ENCODE results near the gene RAP1GAP2. TPM values are rescaled to one million over a fixed set of nuclear protein-coding genes. Genes with fewer than 3 reads are reported as not detected.

Gene RAP1GAP2
- total and polyA plus RNA-seq, 2 experiments from 2014 or later = 0.74 to 3.8 TPM

GRCh38 chr17:3024346-3024745 is 228.1 kb downstream of the RAP1GAP2 start:
- Histone ChIP-seq H3F3A (ENCODE audit: insufficient read depth) (no peaks in the 10 kb centered on the region), H3K4me2 (ENCODE audit: unreplicated experiment) (no peak overlapping the region), H3K36me3 (ENCODE audit: low read depth) (0 out of 2 replicates have a peak, but pooled peaks cover 6% of the 10 kb centered on the region), H3K9me3 (ENCODE audit: low read depth) (peaks cover 6% of the 10 kb centered on the region), H3K9me2 (ENCODE audit: insufficient read depth) (no peaks in the 10 kb centered on the region), H3K27ac (no peak overlapping the region), H3K4me3 (no peak overlapping the region), H3K27me3 (replicated peaks; ENCODE audit: insufficient read depth) (no peaks in the 10 kb centered on the region), H3K9ac (no peak overlapping the region), H3K4me1 (ENCODE audit: insufficient read depth) (no peaks in the 10 kb centered on the region), H4K20me1 (ENCODE audit: insufficient read depth) (no peaks in the 10 kb centered on the region), H3K79me2 (ENCODE audit: insufficient read depth) (no peaks in the 10 kb centered on the region), H2AFZ (no peak overlapping the region)
- TF ChIP-seq EZH2 (IDR thresholded peaks at IDR 0.05; ENCODE audit: insufficient read depth, poor library complexity, severe bottlenecking) (no peak), EZH2phosphoT487 (IDR thresholded peaks at IDR 0.05; ENCODE audit: insufficient read depth, low read depth) (no peak)
- 92 to 96% methylated on average over 2 of the region's 2 CpGs for WGBS, 2 experiments (ENCODE audit: low coverage in 1 of 2, low lambda C conversion rate in 2 of 2, missing lambda C conversion rate in 2 of 2)
- in situ Hi-C loops (cut with MboI) = no loop called here
- no peak for DNase-seq

GRCh38 chr17:3025421-3026124 is 229.3 kb downstream of the RAP1GAP2 start:
- WGBS, 2 experiments (ENCODE audit: low coverage in 1 of 2, low lambda C conversion rate in 2 of 2, missing lambda C conversion rate in 2 of 2) = 83 to 84% methylated on average over 12 to 17 of the region's 17 CpGs
- H3K36me3 ChIP-seq (ENCODE audit: low read depth) = 0 out of 2 replicates have a peak, but pooled peaks cover 6% of the 10 kb centered on the region
- H3K27ac ChIP-seq = no peak overlapping the region
- H4K20me1 ChIP-seq (ENCODE audit: insufficient read depth) = no peaks in the 10 kb centered on the region
- no peak for DNase-seq
- H3K4me2 ChIP-seq (ENCODE audit: unreplicated experiment) = no peak overlapping the region
- peaks cover 6% of the 10 kb centered on the region for H3K9me3 ChIP-seq (ENCODE audit: low read depth)
- no peaks in the 10 kb centered on the region for H3K9me2 ChIP-seq (ENCODE audit: insufficient read depth)
- no peak overlapping the region for H3K4me3 ChIP-seq
- TF ChIP-seq EZH2 (IDR thresholded peaks at IDR 0.05; ENCODE audit: insufficient read depth, poor library complexity, severe bottlenecking) (no peak), EZH2phosphoT487 (IDR thresholded peaks at IDR 0.05; ENCODE audit: insufficient read depth, low read depth) (no peak)
- H3F3A ChIP-seq (ENCODE audit: insufficient read depth) = no peaks in the 10 kb centered on the region
- H3K4me1 ChIP-seq (ENCODE audit: insufficient read depth) = no peaks in the 10 kb centered on the region
- in situ Hi-C loops (cut with MboI) = loop anchor here (25.0 kb wide), 1 partner anchor 612 kb away; the partner anchor contains the start of genes CTNS and SHPK
- H3K79me2 ChIP-seq (ENCODE audit: insufficient read depth) = no peaks in the 10 kb centered on the region
- H3K27me3 ChIP-seq (replicated peaks; ENCODE audit: insufficient read depth) = no peaks in the 10 kb centered on the region
- no peak overlapping the region for H2AFZ ChIP-seq
- no peak overlapping the region for H3K9ac ChIP-seq

- no peak for TF ChIP-seq EZH2 (IDR thresholded peaks at IDR 0.05; ENCODE audit: insufficient read depth, poor library complexity, severe bottlenecking)
- no peak for TF ChIP-seq EZH2phosphoT487 (IDR thresholded peaks at IDR 0.05; ENCODE audit: insufficient read depth, low read depth)
- no peak overlapping the region for H3K27ac ChIP-seq
- H3K9ac ChIP-seq = no peak overlapping the region
- no peaks in the 10 kb centered on the region for H3K4me1 ChIP-seq (ENCODE audit: insufficient read depth)
- H3F3A ChIP-seq (ENCODE audit: insufficient read depth) = no peaks in the 10 kb centered on the region
- H3K9me2 ChIP-seq (ENCODE audit: insufficient read depth) = no peaks in the 10 kb centered on the region
- H3K79me2 ChIP-seq (ENCODE audit: insufficient read depth) = no peaks in the 10 kb centered on the region
- no peak overlapping the region for H3K4me2 ChIP-seq (ENCODE audit: unreplicated experiment)
- DNase-seq = no peak
- H3K27me3 ChIP-seq (replicated peaks; ENCODE audit: insufficient read depth) = no peaks in the 10 kb centered on the region
- WGBS, 2 experiments (ENCODE audit: low coverage in 1 of 2, low lambda C conversion rate in 2 of 2, missing lambda C conversion rate in 2 of 2) = 76 to 89% methylated on average over 20 to 26 of the region's 26 CpGs
- H4K20me1 ChIP-seq (ENCODE audit: insufficient read depth) = no peaks in the 10 kb centered on the region
- in situ Hi-C loops (cut with MboI) = loop anchor here (25.0 kb wide), 1 partner anchor 611 kb away; the partner anchor contains the start of genes CTNS and SHPK
- H2AFZ ChIP-seq = no peak overlapping the region
- peaks cover 6% of the 10 kb centered on the region for H3K9me3 ChIP-seq (ENCODE audit: low read depth)
- no peak overlapping the region for H3K4me3 ChIP-seq
- H3K36me3 ChIP-seq (ENCODE audit: low read depth) = 0 out of 2 replicates have a peak, but pooled peaks cover 6% of the 10 kb centered on the region
These were observed 230.1 kb downstream of the RAP1GAP2 start for GRCh38 chr17:3026125-3026855.

- Histone ChIP-seq H3K27ac (no peak overlapping the region), H3K9me3 (ENCODE audit: low read depth) (peaks cover 4% of the 10 kb centered on the region), H3K9ac (no peak overlapping the region), H3K4me3 (no peak overlapping the region), H3K4me2 (ENCODE audit: unreplicated experiment) (no peak overlapping the region), H2AFZ (no peak overlapping the region), H3F3A (ENCODE audit: insufficient read depth) (no peaks in the 10 kb centered on the region), H3K4me1 (ENCODE audit: insufficient read depth) (no peaks in the 10 kb centered on the region), H3K79me2 (ENCODE audit: insufficient read depth) (no peaks in the 10 kb centered on the region), H3K27me3 (replicated peaks; ENCODE audit: insufficient read depth) (no peaks in the 10 kb centered on the region), H3K36me3 (ENCODE audit: low read depth) (0 out of 2 replicates have a peak, but pooled peaks cover 5% of the 10 kb centered on the region), H4K20me1 (ENCODE audit: insufficient read depth) (no peaks in the 10 kb centered on the region), H3K9me2 (ENCODE audit: insufficient read depth) (no peaks in the 10 kb centered on the region)
- in situ Hi-C loops (cut with MboI) = loop anchor here (25.0 kb wide), 1 partner anchor 610 kb away; the partner anchor contains the start of genes CTNS and SHPK
- DNase-seq = no peak
- no peak for TF ChIP-seq EZH2phosphoT487 (IDR thresholded peaks at IDR 0.05; ENCODE audit: insufficient read depth, low read depth)
- TF ChIP-seq EZH2 (IDR thresholded peaks at IDR 0.05; ENCODE audit: insufficient read depth, poor library complexity, severe bottlenecking) = no peak
- WGBS, 2 experiments (ENCODE audit: low coverage in 1 of 2, low lambda C conversion rate in 2 of 2, missing lambda C conversion rate in 2 of 2) = 58 to 64% methylated on average over 26 to 31 of the region's 31 CpGs
These were observed 230.9 kb downstream of the RAP1GAP2 start for GRCh38 chr17:3026856-3027751.
